Gastrocnemius medialis (tissue), 4 donors: ENCODE data around the gene FMC1.

Experiments
- CTCF ChIP-seq, 5 experiments: fragments of 450-650 bp in 3 of 5; fragments of 200-600 bp in 2 of 5; sonication (generic) in 2 of 5; IDR thresholded peaks in 4 of 5; conservative IDR thresholded peaks in 1 of 5; 1 replicate in 4 of 5; 2 replicates in 1 of 5; pipeline ENCODE4 v1.5.1; 2016 to 2019; ENCODE audit warnings: antibody characterized with exemption in 5 of 5, mild to moderate bottlenecking in 3 of 5, moderate library complexity in 3 of 5
- POLR2A ChIP-seq, 2 donors: fragments of 450-650 bp; IDR thresholded peaks; one replicate each; pipeline ENCODE4 v1.6.1; 2017; ENCODE audit warnings: antibody characterized with exemption in 2 of 2, mild to moderate bottlenecking in 2 of 2, moderate library complexity in 2 of 2

- no peak for TF ChIP-seq POLR2A (IDR thresholded peaks at IDR 0.05)
- TF ChIP-seq CTCF (IDR thresholded peaks at IDR 0.05 in 4 of 5, conservative IDR thresholded peaks at IDR 0.05 in 1 of 5) = no peak
These were observed 3.9 kb downstream of the FMC1 start for GRCh38 chr7:139345042-139345441.
